Measurements from ENCODE around the gene PCDH9. TPM values are rescaled to one million over a fixed set of nuclear protein-coding genes. Genes with fewer than 3 reads are reported as not detected.

PCDH9 gene
- total and polyA plus RNA-seq, 2 of the 13 experiments (the other 11 are each of a cell fraction or from before 2014, with no cell fraction given) = 0.09 TPM; not detected in 1

DNA sequence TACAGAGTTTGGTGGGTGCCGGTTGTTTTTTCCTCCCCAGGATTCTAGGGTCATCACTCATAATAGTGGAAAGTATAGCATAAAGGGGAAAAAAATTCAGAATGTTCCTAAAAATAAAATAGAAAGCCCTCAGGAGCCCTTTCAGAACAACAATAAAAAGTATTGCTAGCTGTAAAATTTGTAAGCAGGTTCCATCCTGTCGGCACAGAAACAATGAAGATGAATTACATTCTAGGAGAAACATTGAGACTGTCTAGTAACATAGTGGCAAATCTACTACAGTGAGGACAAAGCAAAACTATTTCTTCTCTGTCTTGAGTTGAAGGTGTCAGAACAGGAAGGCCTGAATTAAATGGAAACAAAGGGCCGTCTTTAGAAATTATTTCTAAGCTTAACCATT lies 870.7 kb downstream of the PCDH9 start (continued):
- no peak for TF ChIP-seq ZNF780A (CRISPR knock-in tag; IDR thresholded peaks at IDR 0.05)
- TF ChIP-seq, protein P1, sequence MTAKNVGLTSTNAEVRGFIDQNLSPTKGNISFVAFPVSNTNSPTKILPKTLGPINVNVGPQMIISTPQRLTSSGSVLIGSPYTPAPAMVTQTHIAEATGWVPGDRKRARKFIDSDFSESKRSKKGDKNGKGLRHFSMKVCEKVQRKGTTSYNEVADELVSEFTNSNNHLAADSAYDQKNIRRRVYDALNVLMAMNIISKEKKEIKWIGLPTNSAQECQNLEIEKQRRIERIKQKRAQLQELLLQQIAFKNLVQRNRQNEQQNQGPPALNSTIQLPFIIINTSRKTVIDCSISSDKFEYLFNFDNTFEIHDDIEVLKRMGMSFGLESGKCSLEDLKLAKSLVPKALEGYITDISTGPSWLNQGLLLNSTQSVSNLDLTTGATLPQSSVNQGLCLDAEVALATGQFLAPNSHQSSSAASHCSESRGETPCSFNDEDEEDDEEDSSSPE (CRISPR knock-in tag; IDR thresholded peaks at IDR 0.05) = no peak

DNA sequence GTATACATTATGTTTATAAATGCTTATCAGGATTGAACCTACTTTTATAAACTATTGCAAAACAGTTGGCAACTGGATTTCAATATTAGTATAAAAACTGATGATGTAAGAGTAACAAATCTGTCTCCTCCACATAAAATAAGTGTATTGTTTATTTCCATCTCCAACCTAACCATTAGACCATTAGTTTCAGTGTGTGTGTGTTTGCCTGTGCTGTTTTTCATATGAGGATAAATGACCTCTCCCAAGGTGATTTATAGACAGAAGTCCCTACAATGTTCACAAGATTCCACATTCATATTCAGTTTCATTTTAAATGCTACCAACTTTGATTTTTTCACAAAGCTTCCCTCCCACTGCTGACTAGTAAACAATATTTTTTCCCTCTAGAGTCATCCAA lies 871.6 kb downstream of the PCDH9 start:
- in situ Hi-C loops (cut with HindIII; ENCODE audit: extremely low pct_ligation_motif_present, low pct_unique_long_range_greater_than_20kb) (no loop called here), intact Hi-C loops (cut with micrococcal nuclease; ENCODE audit: unreplicated experiment) (no loop called here)
- H3K4me3 ChIP-seq (replicated peaks in 1 of 3; ENCODE audit: insufficient read depth in 1 of 3, low read depth in 2 of 3, low read length in 3 of 3) = no peak overlapping the region
- TF ChIP-seq ZNF251 (CRISPR knock-in tag; IDR thresholded peaks at IDR 0.05) = no peak
- no peak for TF ChIP-seq GABPA (IDR thresholded peaks at IDR 0.05; ENCODE audit: low read depth, low read length)
- TF ChIP-seq GABPA (CRISPR knock-in tag; IDR thresholded peaks at IDR 0.05; ENCODE audit: low read depth) = no peak
- TF ChIP-seq ZNF484 (CRISPR knock-in tag; IDR thresholded peaks at IDR 0.05; ENCODE audit: borderline replicate concordance, low read depth) = no peak
- no peaks in the 10 kb centered on the region for H3K4me1 ChIP-seq (ENCODE audit: insufficient read depth, low read length)
- CTCF ChIA-PET (ENCODE audit: low intra/inter-chr PET ratio, low total read pairs) = no interaction called here
- H3K9ac ChIP-seq (ENCODE audit: insufficient read depth, low read depth, low read length) = no peak overlapping the region
- DNase-seq (ENCODE audit: low spot score) = no peak
- H3K9me3 ChIP-seq (ENCODE audit: low read length) = no peaks in the 10 kb centered on the region
- no peaks in the 10 kb centered on the region for H3K27me3 ChIP-seq (ENCODE audit: control insufficient read depth in 1 of 2, insufficient read depth in 2 of 2, low read length in 2 of 2)
- no peaks in the 10 kb centered on the region for H4K20me1 ChIP-seq (ENCODE audit: insufficient read depth, low read length)
- no peak for FAIRE-seq
- no peaks in the 10 kb centered on the region for H3K79me2 ChIP-seq (ENCODE audit: insufficient read depth, low read length)
- H3K27ac ChIP-seq (ENCODE audit: extremely low read length, insufficient read depth, low read length) = no peak overlapping the region
- no TSS peak for BruUV-seq (replicated peaks)
- H2AFZ ChIP-seq (ENCODE audit: low read length) = no peak overlapping the region
- H3K36me3 ChIP-seq (replicated peaks in 1 of 2; ENCODE audit: control insufficient read depth in 1 of 2, insufficient read depth in 2 of 2, low read length in 2 of 2) = no peaks in the 10 kb centered on the region
- POLR2A ChIA-PET = no interaction called here
- H3K4me2 ChIP-seq (ENCODE audit: low read depth, low read length) = no peak overlapping the region
- ATAC-seq = no peak

DNA sequence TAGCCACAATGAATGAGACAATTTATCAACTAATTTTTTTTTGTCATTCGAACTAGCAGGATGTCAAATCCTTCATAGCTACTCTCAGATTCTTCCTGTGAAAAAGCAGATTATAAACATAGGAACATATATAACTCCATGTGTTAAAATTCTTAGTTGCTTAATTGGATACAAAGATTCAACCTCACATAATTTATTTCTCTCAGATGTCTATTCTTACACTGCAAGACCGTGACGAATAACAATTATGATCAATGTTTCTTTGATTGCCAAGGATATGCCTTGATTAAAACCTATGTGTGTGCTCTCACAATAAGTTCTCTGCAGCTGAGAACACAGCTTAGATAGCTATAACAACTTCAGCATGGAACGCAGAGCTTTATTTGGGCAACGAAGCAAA lies 872.7 kb downstream of the PCDH9 start:
- Histone ChIP-seq H3K79me2 (ENCODE audit: insufficient read depth, low read length) (no peaks in the 10 kb centered on the region), H3K4me1 (ENCODE audit: insufficient read depth, low read length) (no peaks in the 10 kb centered on the region), H4K20me1 (ENCODE audit: insufficient read depth, low read length) (no peaks in the 10 kb centered on the region), H3K9ac (ENCODE audit: insufficient read depth, low read depth, low read length) (no peak overlapping the region), H3K36me3 (replicated peaks in 1 of 2; ENCODE audit: control insufficient read depth in 1 of 2, insufficient read depth in 2 of 2, low read length in 2 of 2) (no peaks in the 10 kb centered on the region), H3K27ac (ENCODE audit: extremely low read length, insufficient read depth, low read length) (no peak overlapping the region), H2AFZ (ENCODE audit: low read length) (no peak overlapping the region), H3K4me2 (ENCODE audit: low read depth, low read length) (no peak overlapping the region), H3K27me3 (ENCODE audit: control insufficient read depth in 1 of 2, insufficient read depth in 2 of 2, low read length in 2 of 2) (no peaks in the 10 kb centered on the region), H3K4me3 (replicated peaks in 1 of 3; ENCODE audit: insufficient read depth in 1 of 3, low read depth in 2 of 3, low read length in 3 of 3) (no peak overlapping the region), H3K9me3 (ENCODE audit: low read length) (no peaks in the 10 kb centered on the region)
- BruUV-seq (replicated peaks) = no TSS peak
- in situ Hi-C loops (cut with HindIII; ENCODE audit: extremely low pct_ligation_motif_present, low pct_unique_long_range_greater_than_20kb) = no loop called here
- no peak for DNase-seq (ENCODE audit: low spot score)
- no peak for FAIRE-seq
- WGBS (ENCODE audit: low lambda C conversion rate) = 2% methylated on average over 5 of the region's 5 CpGs
- CTCF ChIA-PET (ENCODE audit: low intra/inter-chr PET ratio, low total read pairs) = no interaction called here
- POLR2A ChIA-PET = no interaction called here
- intact Hi-C loops (cut with micrococcal nuclease; ENCODE audit: unreplicated experiment) = no loop called here
- no peak for ATAC-seq
- TF ChIP-seq NFATC3 (CRISPR knock-in tag; IDR thresholded peaks at IDR 0.05) = no peak
- TF ChIP-seq KLF13 (CRISPR knock-in tag; IDR thresholded peaks at IDR 0.05) = no peak
- TF ChIP-seq, protein P2, sequence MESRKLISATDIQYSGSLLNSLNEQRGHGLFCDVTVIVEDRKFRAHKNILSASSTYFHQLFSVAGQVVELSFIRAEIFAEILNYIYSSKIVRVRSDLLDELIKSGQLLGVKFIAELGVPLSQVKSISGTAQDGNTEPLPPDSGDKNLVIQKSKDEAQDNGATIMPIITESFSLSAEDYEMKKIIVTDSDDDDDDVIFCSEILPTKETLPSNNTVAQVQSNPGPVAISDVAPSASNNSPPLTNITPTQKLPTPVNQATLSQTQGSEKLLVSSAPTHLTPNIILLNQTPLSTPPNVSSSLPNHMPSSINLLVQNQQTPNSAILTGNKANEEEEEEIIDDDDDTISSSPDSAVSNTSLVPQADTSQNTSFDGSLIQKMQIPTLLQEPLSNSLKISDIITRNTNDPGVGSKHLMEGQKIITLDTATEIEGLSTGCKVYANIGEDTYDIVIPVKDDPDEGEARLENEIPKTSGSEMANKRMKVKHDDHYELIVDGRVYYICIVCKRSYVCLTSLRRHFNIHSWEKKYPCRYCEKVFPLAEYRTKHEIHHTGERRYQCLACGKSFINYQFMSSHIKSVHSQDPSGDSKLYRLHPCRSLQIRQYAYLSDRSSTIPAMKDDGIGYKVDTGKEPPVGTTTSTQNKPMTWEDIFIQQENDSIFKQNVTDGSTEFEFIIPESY (CRISPR knock-in tag; IDR thresholded peaks at IDR 0.05) = no peak
- no peak for TF ChIP-seq ZC3H4 (CRISPR knock-in tag; IDR thresholded peaks at IDR 0.05; ENCODE audit: borderline replicate concordance)
- TF ChIP-seq RFX1 (IDR thresholded peaks at IDR 0.05) = no peak
- no peak for TF ChIP-seq ZNF552 (CRISPR knock-in tag; IDR thresholded peaks at IDR 0.05; ENCODE audit: borderline replicate concordance)
- no peak for TF ChIP-seq RARG (CRISPR knock-in tag; IDR thresholded peaks at IDR 0.05; ENCODE audit: low read depth)
- no peak for TF ChIP-seq FOXM1 (CRISPR knock-in tag; IDR thresholded peaks at IDR 0.05)
- no peak for TF ChIP-seq POLR2AphosphoS5 (IDR thresholded peaks at IDR 0.05; ENCODE audit: low read depth, low read length)
- no peak for TF ChIP-seq FOSL1 (CRISPR knock-in tag; IDR thresholded peaks at IDR 0.05; ENCODE audit: borderline replicate concordance)
- TF ChIP-seq ASH2L (IDR thresholded peaks at IDR 0.05; ENCODE audit: insufficient read length, low read depth, low read length) = no peak
